Measurements from ENCODE around the gene FILIP1. TPM values are rescaled to one million over a fixed set of nuclear protein-coding genes. Genes with fewer than 3 reads are reported as not detected.

The FILIP1 gene
- polyA plus RNA-seq, 2 of the 4 experiments (the other 2 are of a cell fraction) = 2.3 to 15.6 TPM

- DNase-seq (ENCODE audit: low read depth in 1 of 2, low spot score in 1 of 2) (no peak), ATAC-seq (no peak), FAIRE-seq (no peak)
- WGBS (ENCODE audit: missing lambda C conversion rate) = 61% methylated on average over 1 of the region's 1 CpG
- no peaks in the 10 kb centered on the region for H3K9me3 ChIP-seq
- ChIA-PET CTCF (no interaction called here), POLR2A (no interaction called here)
- TF ChIP-seq PBX3 (IDR thresholded peaks at IDR 0.05) = no peak
- TF ChIP-seq RFX5 (IDR thresholded peaks at IDR 0.05) = no peak
- no peak for TF ChIP-seq MYC (IDR thresholded peaks at IDR 0.05; ENCODE audit: borderline replicate concordance, low read length)
- no peak for TF ChIP-seq NPAS2 (CRISPR knock-in tag; IDR thresholded peaks at IDR 0.05; ENCODE audit: borderline replicate concordance)
- no peak for TF ChIP-seq E2F6 (IDR thresholded peaks at IDR 0.05; ENCODE audit: borderline replicate concordance, low read depth)
- no peak for TF ChIP-seq ESRRA (IDR thresholded peaks at IDR 0.05; ENCODE audit: borderline replicate concordance, low read length)
- TF ChIP-seq TP53 (CRISPR knock-in tag; IDR thresholded peaks at IDR 0.05) = no peak
- TF ChIP-seq NFE2L2 (conservative IDR thresholded peaks at IDR 0.05; ENCODE audit: low read length) = no peak
- TF ChIP-seq EHF (CRISPR knock-in tag; IDR thresholded peaks at IDR 0.05) = no peak
- TF ChIP-seq ZC3H11A (IDR thresholded peaks at IDR 0.05) = no peak
- TF ChIP-seq MAZ (IDR thresholded peaks at IDR 0.05; ENCODE audit: borderline replicate concordance, low read depth, low read length) = no peak
- TF ChIP-seq CTCF (IDR thresholded peaks at IDR 0.05) = no peak
- TF ChIP-seq EHMT2 (IDR thresholded peaks at IDR 0.05; ENCODE audit: low read depth) = no peak
- no peak for TF ChIP-seq ATOH8 (CRISPR knock-in tag; IDR thresholded peaks at IDR 0.05; ENCODE audit: low read depth)
- no peak for TF ChIP-seq ELK1 (IDR thresholded peaks at IDR 0.05; ENCODE audit: low read depth, low read length)
- no peak for TF ChIP-seq HDAC2 (IDR thresholded peaks at IDR 0.05)
- TF ChIP-seq MAFK (IDR thresholded peaks at IDR 0.05; ENCODE audit: partially characterized antibody) = no peak
- no peak for TF ChIP-seq JUNB (IDR thresholded peaks at IDR 0.05)
- TF ChIP-seq BCL3 (IDR thresholded peaks at IDR 0.05) = no peak
- H3K27ac ChIP-seq = peak overlapping the region; percentile 61 to 81; a peak in 3 of 6 replicates
- H3K4me2 ChIP-seq = peak overlapping the region; percentile 26; the same call in 2 of the 3 replicates
- H3K4me3 ChIP-seq = no peak overlapping the region
- peaks cover 58% of the 10 kb centered on the region for H3K4me1 ChIP-seq
Measured at GRCh38 chr6:75422024-75422639, 71.5 kb downstream of the FILIP1 start.

Measured in A549 (cell line).